GM12878 (cell line): ENCODE measurements around the gene B3GNT9. TPM values are rescaled to one million over a fixed set of nuclear protein-coding genes. Genes with fewer than 3 reads are reported as not detected.

Experiments used
- ATAC-seq: fragments of 200-7000 bp; cut with Tn5 transposase; 3 replicates; pipeline ENCODE4 v1.9.1; 2020; ENCODE audit warnings: mild to moderate bottlenecking, moderate library complexity
- BruUV-seq: library from RNA; stranded (reverse); fragments of 400-500 nt; replicated peaks from 2 replicates; lab custom pipeline; 2021; lab: Mats Ljungman, UMichigan
- CTCF ChIA-PET: fragments of 300-600 bp; sonication (Branson Sonifier 250); formaldehyde crosslinking; extraction: SDS; loops from one replicate; lab custom pipeline; 2021; ENCODE audit warnings: inconsistent platforms; lab: Yijun Ruan, JAX
- POLR2A ChIA-PET: fragments of 350-600 bp; formaldehyde crosslinking; extraction: SDS; loops from one replicate; lab custom pipeline; 2021; ENCODE audit warnings: inconsistent platforms; lab: Charles Lee
- RAD21 ChIA-PET: fragments of 300-600 bp; sonication (Branson Sonifier 250); formaldehyde crosslinking; loops from one replicate; lab custom pipeline; 2023; ENCODE audit warnings: antibody characterized with exemption; ENCODE audit not compliant: unreplicated experiment; lab: Charles Lee
- SMC1A ChIA-PET: fragments of 300-600 bp; sonication (Branson Sonifier 250); formaldehyde crosslinking; loops from one replicate; lab custom pipeline; 2023; ENCODE audit not compliant: unreplicated experiment, uncharacterized antibody; lab: Charles Lee
- DNase-seq: peaks from one replicate; pipeline ENCODE4 v3.0.0-alpha.2; 2011; ENCODE audit warnings: low read depth, low spot score
- FAIRE-seq: peaks from 3 replicates; lab custom pipeline; 2011; peaks lifted over from hg19 to GRCh38; lab: Jason Lieb, UNC
- H2AFZ ChIP-seq: 2 replicates; pipeline ENCODE4 v1.6.0; 2011; ENCODE audit warnings: low read depth, low read length, control low read depth; ENCODE audit not compliant: control insufficient read depth
- H3K27ac ChIP-seq: 2 replicates; pipeline ENCODE4 v1.5.1; 2011; ENCODE audit warnings: control low read depth; ENCODE audit not compliant: control insufficient read depth, insufficient read depth
- H3K27me3 ChIP-seq, 2 experiments: replicated peaks in 1 of 2; 2 replicates each; pipeline versions ENCODE4 v1.6.0 to v1.6.1; 2011; ENCODE audit warnings: low read length in 1 of 2; ENCODE audit not compliant: control insufficient read depth in 2 of 2, insufficient read depth in 2 of 2
- H3K36me3 ChIP-seq, 2 experiments: 2 replicates each; pipeline ENCODE4 v1.5.1; 2011; ENCODE audit warnings: low read length in 1 of 2; ENCODE audit not compliant: control insufficient read depth in 2 of 2, insufficient read depth in 2 of 2
- H3K4me1 ChIP-seq: 2 replicates; pipeline ENCODE4 v1.6.1; 2011; ENCODE audit warnings: mild to moderate bottlenecking, low read length, moderate library complexity, mixed read lengths; ENCODE audit not compliant: control insufficient read depth, insufficient read depth
- H3K4me2 ChIP-seq: 2 replicates; pipeline ENCODE4 v1.6.0; 2011; ENCODE audit warnings: control low read depth; ENCODE audit not compliant: control insufficient read depth, insufficient read depth
- H3K4me3 ChIP-seq: fragments of 200-600 bp; sonication (generic); 2 replicates; pipeline ENCODE4 v1.5.1; 2016
- H3K79me2 ChIP-seq: 2 replicates; pipeline ENCODE4 v1.6.0; 2011; ENCODE audit warnings: low read length; ENCODE audit not compliant: control insufficient read depth, insufficient read depth
- H3K9ac ChIP-seq: 2 replicates; pipeline ENCODE4 v1.8.0; 2011; ENCODE audit warnings: low read length, control low read depth, mixed read lengths; ENCODE audit not compliant: control insufficient read depth, insufficient read depth
- H3K9me3 ChIP-seq: replicated peaks from 3 replicates; pipeline ENCODE4 v1.5.1; 2011; ENCODE audit warnings: mild to moderate bottlenecking, low read length; ENCODE audit not compliant: control insufficient read depth, insufficient read depth
- H4K20me1 ChIP-seq: 2 replicates; pipeline ENCODE4 v1.6.0; 2011; ENCODE audit not compliant: control insufficient read depth, insufficient read depth
- BACH1 ChIP-seq: fragments of 450-650 bp; IDR thresholded peaks from 2 replicates; pipeline ENCODE4 v1.6.1; 2017; ENCODE audit warnings: mild to moderate bottlenecking, borderline replicate concordance
- BCL11A ChIP-seq: IDR thresholded peaks from 2 replicates; pipeline ENCODE4 v1.6.1; 2011; ENCODE audit warnings: low read depth, low read length
- CBFB ChIP-seq: IDR thresholded peaks from 2 replicates; pipeline ENCODE4 v1.6.1; 2016; ENCODE audit warnings: antibody characterized with exemption, low read depth
- HDGF ChIP-seq: fragments of 450-650 bp; IDR thresholded peaks from 2 replicates; pipeline ENCODE4 v1.6.1; 2016; ENCODE audit warnings: antibody characterized with exemption
- KDM1A ChIP-seq: fragments of 200-600 bp; sonication (generic); IDR thresholded peaks from 2 replicates; pipeline ENCODE4 v1.6.1; 2016; ENCODE audit warnings: borderline replicate concordance
- MAX ChIP-seq: IDR thresholded peaks from 2 replicates; pipeline ENCODE4 v1.6.1; 2012; ENCODE audit warnings: low read depth, low read length, improper control_type of control experiment
- NR2F1 ChIP-seq: fragments of 450-650 bp; conservative IDR thresholded peaks from 2 replicates; pipeline ENCODE4 v1.6.1; 2017; ENCODE audit warnings: mild to moderate bottlenecking
- NRF1 ChIP-seq: conservative IDR thresholded peaks from 2 replicates; pipeline ENCODE4 v1.6.1; 2011; ENCODE audit warnings: mild to moderate bottlenecking, low read depth, low read length, improper control_type of control experiment
- PML ChIP-seq: IDR thresholded peaks from 2 replicates; pipeline ENCODE4 v1.6.1; 2012; ENCODE audit warnings: low read length, inconsistent platforms
- RAD21 ChIP-seq: IDR thresholded peaks from 2 replicates; pipeline ENCODE4 v1.6.1; 2011; ENCODE audit warnings: mild to moderate bottlenecking, low read depth, low read length, moderate library complexity; ENCODE audit not compliant: insufficient read depth
- RELA ChIP-seq: fragments of 450-650 bp; IDR thresholded peaks from 2 replicates; pipeline ENCODE4 v1.8.0; 2014; ENCODE audit warnings: borderline replicate concordance; ENCODE audit not compliant: partially characterized antibody
- RUNX3 ChIP-seq: IDR thresholded peaks from 2 replicates; pipeline ENCODE4 v1.6.1; 2012; ENCODE audit warnings: low read length, inconsistent platforms
- SMAD5 ChIP-seq: IDR thresholded peaks from 2 replicates; pipeline ENCODE4 v1.6.1; 2016; ENCODE audit warnings: antibody characterized with exemption, low read depth
- YY1 ChIP-seq: IDR thresholded peaks from 2 replicates; pipeline ENCODE4 v1.6.1; 2011; ENCODE audit warnings: low read depth, mild to moderate bottlenecking, low read length
- WGBS: methylation state at CpG from one replicate; pipeline ENCODE4 v1.1.6; 2016; ENCODE audit warnings: low lambda C conversion rate; ENCODE audit not compliant: insufficient replicate concordance, insufficient coverage; ENCODE audit errors: missing lambda C conversion rate; 5-methylcytosine and 5-hydroxymethylcytosine counted together
- in situ Hi-C: fragments of 300-500 bp; cut with MboI; formaldehyde crosslinking; loops from 9 replicates; pipeline ENCODE4 v1.14.3; 2018; ENCODE audit warnings: mixed read lengths
- intact Hi-C: fragments of 100-400 bp; cut with micrococcal nuclease; formaldehyde crosslinking; loops from one replicate; pipeline ENCODE4 v1.14.2; 2022; ENCODE audit not compliant: unreplicated experiment
- polyA plus RNA-seq, 11 experiments: library from polyadenylated mRNA; depleted of rRNA in 4 of 11; unstranded in 6 of 11; stranded (reverse) in 5 of 11; fragments of >200 nt; fragmentation: Nextera tagmentation in 4 of 11; fragmentation: Illumina TruSeq in 1 of 11; extraction: Ambion mirVana in 4 of 11; extraction: Trizol in 1 of 11; gene quantifications; 1 replicate in 1 of 11; 2 replicates in 10 of 11; pipeline versions ENCODE4 v1.2.1 to v1.2.3, GENCODE V29; 2011 to 2016; ENCODE audit warnings: inconsistent platforms in 2 of 11, missing spikeins in 2 of 11, low read depth in 1 of 11
- total RNA-seq, 4 experiments: library from RNA; depleted of rRNA in 3 of 4; stranded (reverse); fragments of >200 nt in 3 of 4; fragmentation: Illumina TruSeq in 1 of 4; extraction: Trizol in 1 of 4; gene quantifications; 2 replicates each; pipeline versions ENCODE4 v1.2.1 to v1.2.3, GENCODE V29; 2013 to 2021
- TF ChIP-seq, protein P1 (sequence below): fragments of 450-650 bp; IDR thresholded peaks from 2 replicates; pipeline ENCODE4 v1.6.1; 2017; ENCODE audit warnings: antibody characterized with exemption, mild to moderate bottlenecking, moderate library complexity
- TF ChIP-seq, protein P2 (sequence below): fragments of 150-350 bp; IDR thresholded peaks from 2 replicates; pipeline ENCODE4 v1.6.1; 2016; ENCODE audit warnings: low read depth, low read length
- TF ChIP-seq, protein P3 (sequence below): fragments of 450-650 bp; IDR thresholded peaks from 2 replicates; pipeline ENCODE4 v1.6.1; 2017; ENCODE audit warnings: borderline replicate concordance

B3GNT9 gene
- total and polyA plus RNA-seq, 10 of the 15 experiments (the other 5 are each of a cell fraction or from before 2014, with no cell fraction given), result 0.08 to 5.0 (median 1.9) TPM

- TF ChIP-seq RAD21 (no peak), MAX (no peak)
Measured at GRCh38 chr16:67137605-67138004, 13.2 kb downstream of the B3GNT9 start (continued).

GRCh38 chr16:67129422-67129821, 21.4 kb downstream of the B3GNT9 start:
- no peak for DNase-seq
- 97% methylated on average over 3 of the region's 3 CpGs for WGBS
- Histone ChIP-seq H3K9ac (no peak overlapping the region), H3K79me2 (no peaks in the 10 kb centered on the region), H2AFZ (no peak overlapping the region), H3K4me2 (no peak overlapping the region), H3K4me1 (no peaks in the 10 kb centered on the region), H3K27ac (no peak overlapping the region), H3K4me3 (no peak overlapping the region), H4K20me1 (no peaks in the 10 kb centered on the region), H3K9me3 (no peaks in the 10 kb centered on the region), H3K36me3 (peaks cover 9 to 13% of the 10 kb centered on the region in 2 experiments), H3K27me3 (no peaks in the 10 kb centered on the region)
- intact Hi-C loops, result no loop called here
- TF ChIP-seq CBFB, result no peak
- no peak for TF ChIP-seq RUNX3
- no peak for TF ChIP-seq RELA
- TF ChIP-seq, protein P1, sequence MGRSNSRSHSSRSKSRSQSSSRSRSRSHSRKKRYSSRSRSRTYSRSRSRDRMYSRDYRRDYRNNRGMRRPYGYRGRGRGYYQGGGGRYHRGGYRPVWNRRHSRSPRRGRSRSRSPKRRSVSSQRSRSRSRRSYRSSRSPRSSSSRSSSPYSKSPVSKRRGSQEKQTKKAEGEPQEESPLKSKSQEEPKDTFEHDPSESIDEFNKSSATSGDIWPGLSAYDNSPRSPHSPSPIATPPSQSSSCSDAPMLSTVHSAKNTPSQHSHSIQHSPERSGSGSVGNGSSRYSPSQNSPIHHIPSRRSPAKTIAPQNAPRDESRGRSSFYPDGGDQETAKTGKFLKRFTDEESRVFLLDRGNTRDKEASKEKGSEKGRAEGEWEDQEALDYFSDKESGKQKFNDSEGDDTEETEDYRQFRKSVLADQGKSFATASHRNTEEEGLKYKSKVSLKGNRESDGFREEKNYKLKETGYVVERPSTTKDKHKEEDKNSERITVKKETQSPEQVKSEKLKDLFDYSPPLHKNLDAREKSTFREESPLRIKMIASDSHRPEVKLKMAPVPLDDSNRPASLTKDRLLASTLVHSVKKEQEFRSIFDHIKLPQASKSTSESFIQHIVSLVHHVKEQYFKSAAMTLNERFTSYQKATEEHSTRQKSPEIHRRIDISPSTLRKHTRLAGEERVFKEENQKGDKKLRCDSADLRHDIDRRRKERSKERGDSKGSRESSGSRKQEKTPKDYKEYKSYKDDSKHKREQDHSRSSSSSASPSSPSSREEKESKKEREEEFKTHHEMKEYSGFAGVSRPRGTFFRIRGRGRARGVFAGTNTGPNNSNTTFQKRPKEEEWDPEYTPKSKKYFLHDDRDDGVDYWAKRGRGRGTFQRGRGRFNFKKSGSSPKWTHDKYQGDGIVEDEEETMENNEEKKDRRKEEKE, result no peak
- no peak for TF ChIP-seq NRF1
- no peak for TF ChIP-seq NR2F1
- no peak for TF ChIP-seq BACH1
- no peak for TF ChIP-seq HDGF
- TF ChIP-seq, protein P2, sequence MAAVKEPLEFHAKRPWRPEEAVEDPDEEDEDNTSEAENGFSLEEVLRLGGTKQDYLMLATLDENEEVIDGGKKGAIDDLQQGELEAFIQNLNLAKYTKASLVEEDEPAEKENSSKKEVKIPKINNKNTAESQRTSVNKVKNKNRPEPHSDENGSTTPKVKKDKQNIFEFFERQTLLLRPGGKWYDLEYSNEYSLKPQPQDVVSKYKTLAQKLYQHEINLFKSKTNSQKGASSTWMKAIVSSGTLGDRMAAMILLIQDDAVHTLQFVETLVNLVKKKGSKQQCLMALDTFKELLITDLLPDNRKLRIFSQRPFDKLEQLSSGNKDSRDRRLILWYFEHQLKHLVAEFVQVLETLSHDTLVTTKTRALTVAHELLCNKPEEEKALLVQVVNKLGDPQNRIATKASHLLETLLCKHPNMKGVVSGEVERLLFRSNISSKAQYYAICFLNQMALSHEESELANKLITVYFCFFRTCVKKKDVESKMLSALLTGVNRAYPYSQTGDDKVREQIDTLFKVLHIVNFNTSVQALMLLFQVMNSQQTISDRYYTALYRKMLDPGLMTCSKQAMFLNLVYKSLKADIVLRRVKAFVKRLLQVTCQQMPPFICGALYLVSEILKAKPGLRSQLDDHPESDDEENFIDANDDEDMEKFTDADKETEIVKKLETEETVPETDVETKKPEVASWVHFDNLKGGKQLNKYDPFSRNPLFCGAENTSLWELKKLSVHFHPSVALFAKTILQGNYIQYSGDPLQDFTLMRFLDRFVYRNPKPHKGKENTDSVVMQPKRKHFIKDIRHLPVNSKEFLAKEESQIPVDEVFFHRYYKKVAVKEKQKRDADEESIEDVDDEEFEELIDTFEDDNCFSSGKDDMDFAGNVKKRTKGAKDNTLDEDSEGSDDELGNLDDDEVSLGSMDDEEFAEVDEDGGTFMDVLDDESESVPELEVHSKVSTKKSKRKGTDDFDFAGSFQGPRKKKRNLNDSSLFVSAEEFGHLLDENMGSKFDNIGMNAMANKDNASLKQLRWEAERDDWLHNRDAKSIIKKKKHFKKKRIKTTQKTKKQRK, result no peak
- TF ChIP-seq, protein P3, sequence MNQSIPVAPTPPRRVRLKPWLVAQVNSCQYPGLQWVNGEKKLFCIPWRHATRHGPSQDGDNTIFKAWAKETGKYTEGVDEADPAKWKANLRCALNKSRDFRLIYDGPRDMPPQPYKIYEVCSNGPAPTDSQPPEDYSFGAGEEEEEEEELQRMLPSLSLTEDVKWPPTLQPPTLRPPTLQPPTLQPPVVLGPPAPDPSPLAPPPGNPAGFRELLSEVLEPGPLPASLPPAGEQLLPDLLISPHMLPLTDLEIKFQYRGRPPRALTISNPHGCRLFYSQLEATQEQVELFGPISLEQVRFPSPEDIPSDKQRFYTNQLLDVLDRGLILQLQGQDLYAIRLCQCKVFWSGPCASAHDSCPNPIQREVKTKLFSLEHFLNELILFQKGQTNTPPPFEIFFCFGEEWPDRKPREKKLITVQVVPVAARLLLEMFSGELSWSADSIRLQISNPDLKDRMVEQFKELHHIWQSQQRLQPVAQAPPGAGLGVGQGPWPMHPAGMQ, result no peak
- no peak for TF ChIP-seq PML
- no peak for TF ChIP-seq YY1
- no peak for TF ChIP-seq KDM1A
- no peak for TF ChIP-seq BCL11A
- no peak for TF ChIP-seq SMAD5
- ChIA-PET POLR2A (interaction anchor here (1.1 kb wide), 1 partner anchor 9 kb away, joined by 7 read pairs; no protein-coding TSS in a partner anchor), SMC1A (interaction anchor here (0.8 to 1.6 kb wide), 4 partner anchors 9 to 48 kb away, joined by 3 to 5 read pairs (median 3); no protein-coding TSS in a partner anchor), RAD21 (interaction anchor here (0.6 to 1.1 kb wide), 2 partner anchors 110 to 349 kb away, joined by 3 read pairs; no protein-coding TSS in a partner anchor), CTCF (interaction anchor here (1.3 to 2.2 kb wide), 6 partner anchors 9 to 112 kb away, joined by 4 to 8 read pairs (median 5); no protein-coding TSS in a partner anchor)
- no TSS peak for BruUV-seq
- FAIRE-seq, result no peak
- in situ Hi-C loops, result no loop called here
- no peak for ATAC-seq
